ENCODE measurements around the gene AFAP1. TPM values are rescaled to one million over a fixed set of nuclear protein-coding genes. Genes with fewer than 3 reads are reported as not detected.
A peak's percentile ranks its signal among the peaks of the same experiment; 100 is the strongest.

Gene AFAP1
- total and polyA plus RNA-seq, 8 donors: 23.6 to 31.4 (median 27.4) TPM

- intact Hi-C loops (cut with DNase I): no loop called here
- Histone ChIP-seq H3K9me3 (no peaks in the 10 kb centered on the region), H3K27me3 (no peaks in the 10 kb centered on the region), H3K27ac (no peak overlapping the region), H3K4me1 (peaks cover 0 to 19% of the 10 kb centered on the region in 2 donors), H3K36me3 (no peaks in the 10 kb centered on the region), H3K4me3 (no peak overlapping the region)
- no peak for TF ChIP-seq CTCF (IDR thresholded peaks at IDR 0.05)
- DNase-seq (peak in 1 of 4 donors; percentile 57), ATAC-seq (peak; percentile 14)
Measured at GRCh38 chr4:7747062-7747385, 192.6 kb downstream of the AFAP1 start.

DNA sequence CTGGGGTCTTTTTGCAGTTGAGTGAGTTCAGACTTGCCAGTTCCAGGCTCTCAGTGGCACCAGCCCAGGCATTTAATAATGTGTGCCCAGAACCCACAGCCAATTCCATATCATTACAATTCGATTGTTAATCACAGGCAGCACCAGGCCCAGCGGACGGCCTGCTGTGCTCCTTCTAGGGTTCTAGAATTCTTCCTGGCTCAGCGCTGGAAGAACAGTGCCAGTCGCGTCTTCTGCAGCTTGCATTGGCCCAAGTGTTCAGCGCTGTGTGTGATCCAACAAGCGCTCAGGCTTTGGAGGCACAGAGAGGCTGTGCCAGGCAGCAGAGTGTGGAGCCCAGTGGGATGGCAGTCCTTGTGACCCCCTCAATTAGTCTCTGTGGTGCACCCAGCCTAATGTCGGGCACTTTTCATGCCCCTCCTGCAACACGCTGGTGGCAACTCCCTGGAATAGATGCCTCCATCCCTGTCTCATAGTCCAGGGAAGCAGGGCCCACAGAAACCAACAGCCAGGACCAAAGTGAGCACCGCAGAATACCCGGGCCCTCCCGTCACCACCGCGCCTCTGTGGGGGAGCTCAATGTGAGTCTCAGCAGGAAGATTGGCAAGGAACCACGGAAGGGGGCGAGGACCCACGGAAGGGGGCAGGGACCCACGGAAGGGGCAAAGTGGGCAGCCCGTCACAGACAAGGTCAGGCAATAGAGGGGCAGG, 193.2 kb downstream of the AFAP1 start:
- no peak for TF ChIP-seq CTCF (IDR thresholded peaks at IDR 0.05)
- no peak overlapping the region for H3K4me3 ChIP-seq
- H3K36me3 ChIP-seq: no peaks in the 10 kb centered on the region
- no peaks in the 10 kb centered on the region for H3K27me3 ChIP-seq
- ATAC-seq (no peak), DNase-seq (peak in 1 of 4 donors; percentile 68)
- intact Hi-C loops (cut with DNase I): no loop called here
- no peaks in the 10 kb centered on the region for H3K9me3 ChIP-seq
- peaks cover 0 to 19% of the 10 kb centered on the region in 2 donors for H3K4me1 ChIP-seq
- H3K27ac ChIP-seq: no peak overlapping the region

GRCh38 chr4:7745301-7745885, 194.3 kb downstream of the AFAP1 start:
- intact Hi-C loops (cut with DNase I): no loop called here
- no peaks in the 10 kb centered on the region for H3K36me3 ChIP-seq
- H3K9me3 ChIP-seq: no peaks in the 10 kb centered on the region
- H3K4me1 ChIP-seq: peaks cover 0 to 14% of the 10 kb centered on the region in 2 donors
- H3K27ac ChIP-seq: no peak overlapping the region
- H3K27me3 ChIP-seq: no peaks in the 10 kb centered on the region
- DNase-seq (peak in 1 of 4 donors; percentile 68), ATAC-seq (no peak)
- no peak for TF ChIP-seq CTCF (IDR thresholded peaks at IDR 0.05)
- H3K4me3 ChIP-seq: no peak overlapping the region

DNA sequence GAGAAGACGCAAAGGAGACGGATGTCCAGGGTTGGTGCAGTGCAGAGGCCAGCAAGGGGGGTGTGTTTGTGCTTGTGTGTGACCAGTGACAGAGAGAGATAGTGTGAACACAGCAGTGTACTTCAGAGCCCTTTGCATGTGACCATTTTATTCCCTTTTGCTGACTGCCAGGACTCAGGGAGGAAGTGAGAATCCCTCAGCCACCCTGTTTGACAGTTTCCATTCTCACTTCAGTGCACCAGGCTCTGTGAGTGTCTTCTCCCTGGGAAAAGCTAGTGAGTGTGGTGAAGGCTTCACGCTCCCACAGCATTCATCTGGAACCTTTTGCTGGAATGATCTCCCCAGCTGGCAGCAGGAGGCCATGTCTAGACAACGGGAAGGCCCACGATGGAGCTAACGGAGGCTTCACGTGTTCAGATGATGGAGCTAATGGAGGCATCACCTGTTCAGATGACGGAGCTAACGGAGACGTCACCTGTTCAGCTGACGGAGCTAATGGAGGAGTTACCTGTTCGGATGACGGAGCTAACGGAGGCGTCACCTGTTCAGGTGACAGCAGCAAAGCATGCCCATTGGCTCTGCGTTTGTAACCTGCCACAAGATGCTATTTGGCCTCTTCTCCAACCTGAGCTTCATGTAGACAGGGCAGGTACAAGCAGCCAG, 195.4 kb downstream of the AFAP1 start:
- H3K27ac ChIP-seq: no peak overlapping the region
- H3K9me3 ChIP-seq: no peaks in the 10 kb centered on the region
- no peaks in the 10 kb centered on the region for H3K27me3 ChIP-seq
- H3K4me3 ChIP-seq: no peak overlapping the region
- peak in 1 of 4 donors; percentile 6 for DNase-seq
- intact Hi-C loops (cut with DNase I): no loop called here
- TF ChIP-seq CTCF (IDR thresholded peaks at IDR 0.05): no peak
- peak; percentile 58 for ATAC-seq
- peaks cover 0 to 13% of the 10 kb centered on the region in 2 donors for H3K4me1 ChIP-seq
- no peaks in the 10 kb centered on the region for H3K36me3 ChIP-seq

- DNase-seq (peak in 1 of 4 donors; percentile 26), ATAC-seq (no peak)
- Histone ChIP-seq H3K27ac (no peak overlapping the region), H3K4me3 (no peak overlapping the region), H3K4me1 (peaks cover 0 to 13% of the 10 kb centered on the region in 2 donors), H3K36me3 (peaks cover 0 to 6% of the 10 kb centered on the region in 2 donors), H3K27me3 (no peaks in the 10 kb centered on the region), H3K9me3 (no peaks in the 10 kb centered on the region)
- TF ChIP-seq CTCF (IDR thresholded peaks at IDR 0.05): no peak
- intact Hi-C loops (cut with DNase I): no loop called here
Measured at GRCh38 chr4:7742807-7743280, 196.8 kb downstream of the AFAP1 start.

All from left lung (tissue), 10 donors.